Stimulated activated memory B cell treated with anti-CD40 and anti-IgM and Interleukin-4, amounts not matched to agents 10 μg/mL and 1 μg/mL and 100 μg/mL, for 72 hours (primary cell): Measurements from ENCODE around the gene ERCC5.

Experiments used
- ATAC-seq: fragments of 150-1000 bp; cut with Tn5 transposase; 2 replicates; pipeline ENCODE4 v1.10.0; 2021
- H3K27ac Mint-ChIP-seq: one replicate; pipeline ENCODE4 v1.8.0; 2022; ENCODE audit warnings: mild to moderate bottlenecking, mixed read lengths
- H3K27me3 Mint-ChIP-seq: one replicate; pipeline ENCODE4 v1.8.0; 2022; ENCODE audit warnings: mixed read lengths
- H3K36me3 Mint-ChIP-seq: one replicate; pipeline ENCODE4 v1.8.0; 2022; ENCODE audit warnings: mixed read lengths
- H3K4me1 Mint-ChIP-seq: one replicate; pipeline ENCODE4 v1.8.0; 2022; ENCODE audit warnings: mixed read lengths
- H3K4me3 Mint-ChIP-seq: one replicate; pipeline ENCODE4 v1.8.0; 2022; ENCODE audit warnings: mild to moderate bottlenecking, moderate library complexity, mixed read lengths
- H3K9me3 Mint-ChIP-seq: one replicate; pipeline ENCODE4 v1.8.0; 2022; ENCODE audit warnings: mixed read lengths

Gene ERCC5

GRCh38 chr13:102868366-102868936 is 22.6 kb downstream of the ERCC5 start:
- Mint-ChIP-seq H3K36me3 (peaks cover 51% of the 10 kb centered on the region), H3K27ac (no peak overlapping the region)

GRCh38 chr13:102869948-102870676 is 24.3 kb downstream of the ERCC5 start:
- no peaks in the 10 kb centered on the region for H3K27me3 Mint-ChIP-seq
- no peak for ATAC-seq

More at GRCh38 chr13:102868366-102868936, 22.6 kb downstream of the ERCC5 start:
- ATAC-seq, result no peak
- peaks cover 36% of the 10 kb centered on the region for H3K4me1 Mint-ChIP-seq
- H3K9me3 Mint-ChIP-seq, result no peaks in the 10 kb centered on the region
- H3K4me3 Mint-ChIP-seq, result no peak overlapping the region
- H3K27me3 Mint-ChIP-seq, result no peaks in the 10 kb centered on the region

GRCh38 chr13:102870677-102871415 is 25.0 kb downstream of the ERCC5 start:
- Mint-ChIP-seq H3K36me3 (peaks cover 43% of the 10 kb centered on the region), H3K4me1 (peaks cover 20% of the 10 kb centered on the region), H3K9me3 (no peaks in the 10 kb centered on the region), H3K27ac (peak overlapping the region; percentile 14), H3K27me3 (no peaks in the 10 kb centered on the region), H3K4me3 (no peak overlapping the region)
- ATAC-seq, result peak; percentile 54

More at GRCh38 chr13:102869948-102870676, 24.3 kb downstream of the ERCC5 start:
- H3K36me3 Mint-ChIP-seq, result peaks cover 43% of the 10 kb centered on the region
- H3K9me3 Mint-ChIP-seq, result no peaks in the 10 kb centered on the region
- H3K27ac Mint-ChIP-seq, result peak overlapping the region; percentile 14
- H3K4me3 Mint-ChIP-seq, result no peak overlapping the region
- H3K4me1 Mint-ChIP-seq, result peaks cover 27% of the 10 kb centered on the region

GRCh38 chr13:102872131-102872530 is 26.3 kb downstream of the ERCC5 start:
- Mint-ChIP-seq H3K4me3 (no peak overlapping the region), H3K36me3 (peaks cover 46% of the 10 kb centered on the region), H3K9me3 (no peaks in the 10 kb centered on the region), H3K4me1 (peaks cover 20% of the 10 kb centered on the region), H3K27me3 (no peaks in the 10 kb centered on the region), H3K27ac (peak overlapping the region; percentile 34)
- no peak for ATAC-seq

- peaks cover 20% of the 10 kb centered on the region for H3K4me1 Mint-ChIP-seq
- ATAC-seq, result no peak
- H3K9me3 Mint-ChIP-seq, result no peaks in the 10 kb centered on the region
- peaks cover 46% of the 10 kb centered on the region for H3K36me3 Mint-ChIP-seq
- peak overlapping the region; percentile 34 for H3K27ac Mint-ChIP-seq
- H3K4me3 Mint-ChIP-seq, result no peak overlapping the region
- no peaks in the 10 kb centered on the region for H3K27me3 Mint-ChIP-seq
These were observed 26.7 kb downstream of the ERCC5 start for GRCh38 chr13:102872531-102872930.

- Mint-ChIP-seq H3K27ac (no peak overlapping the region), H3K9me3 (no peaks in the 10 kb centered on the region), H3K36me3 (peaks cover 51% of the 10 kb centered on the region)
These were observed 27.8 kb downstream of the ERCC5 start for GRCh38 chr13:102873653-102874052.

GRCh38 chr13:102875256-102875655 is 29.4 kb downstream of the ERCC5 start:
- no peak for ATAC-seq
- Mint-ChIP-seq H3K27me3 (no peaks in the 10 kb centered on the region), H3K4me3 (no peak overlapping the region), H3K4me1 (peaks cover 14% of the 10 kb centered on the region), H3K27ac (no peak overlapping the region), H3K36me3 (peaks cover 52% of the 10 kb centered on the region), H3K9me3 (no peaks in the 10 kb centered on the region)

More at GRCh38 chr13:102873653-102874052, 27.8 kb downstream of the ERCC5 start:
- Mint-ChIP-seq H3K27me3 (no peaks in the 10 kb centered on the region), H3K4me3 (no peak overlapping the region), H3K4me1 (peaks cover 20% of the 10 kb centered on the region)
- peak; percentile 86 for ATAC-seq

- Mint-ChIP-seq H3K27me3 (no peaks in the 10 kb centered on the region), H3K9me3 (no peaks in the 10 kb centered on the region), H3K4me3 (no peak overlapping the region), H3K27ac (no peak overlapping the region), H3K36me3 (peaks cover 49% of the 10 kb centered on the region), H3K4me1 (peaks cover 4% of the 10 kb centered on the region)
- no peak for ATAC-seq
These were observed 31.5 kb downstream of the ERCC5 start for GRCh38 chr13:102877303-102877702.

- Mint-ChIP-seq H3K9me3 (no peaks in the 10 kb centered on the region), H3K4me1 (no peaks in the 10 kb centered on the region), H3K4me3 (no peak overlapping the region), H3K27me3 (no peaks in the 10 kb centered on the region), H3K36me3 (peaks cover 49% of the 10 kb centered on the region), H3K27ac (no peak overlapping the region)
- no peak for ATAC-seq
These were observed 32.6 kb downstream of the ERCC5 start for GRCh38 chr13:102878481-102878880.

- no peak overlapping the region for H3K4me3 Mint-ChIP-seq
- H3K36me3 Mint-ChIP-seq, result peaks cover 50% of the 10 kb centered on the region
- H3K27me3 Mint-ChIP-seq, result no peaks in the 10 kb centered on the region
- no peak overlapping the region for H3K27ac Mint-ChIP-seq
- ATAC-seq, result no peak
- H3K9me3 Mint-ChIP-seq, result no peaks in the 10 kb centered on the region
- no peaks in the 10 kb centered on the region for H3K4me1 Mint-ChIP-seq
These were observed 34.1 kb downstream of the ERCC5 start for GRCh38 chr13:102879793-102880499.

GRCh38 chr13:102881819-102882686 is 36.2 kb downstream of the ERCC5 start:
- Mint-ChIP-seq H3K36me3 (peaks cover 31% of the 10 kb centered on the region), H3K4me3 (no peak overlapping the region), H3K27me3 (no peaks in the 10 kb centered on the region), H3K9me3 (no peaks in the 10 kb centered on the region), H3K27ac (no peak overlapping the region), H3K4me1 (no peaks in the 10 kb centered on the region)
- no peak for ATAC-seq

GRCh38 chr13:102892503-102892902 is 46.7 kb downstream of the ERCC5 start:
- H3K36me3 Mint-ChIP-seq, result no peaks in the 10 kb centered on the region
- ATAC-seq, result no peak
- no peaks in the 10 kb centered on the region for H3K4me1 Mint-ChIP-seq
- H3K27ac Mint-ChIP-seq, result peak overlapping the region; percentile 22
- H3K4me3 Mint-ChIP-seq, result no peak overlapping the region
- no peaks in the 10 kb centered on the region for H3K27me3 Mint-ChIP-seq
- no peaks in the 10 kb centered on the region for H3K9me3 Mint-ChIP-seq

- H3K4me3 Mint-ChIP-seq, result no peak overlapping the region
- peaks cover 2% of the 10 kb centered on the region for H3K27me3 Mint-ChIP-seq
- no peak for ATAC-seq
- no peaks in the 10 kb centered on the region for H3K9me3 Mint-ChIP-seq
- H3K36me3 Mint-ChIP-seq, result no peaks in the 10 kb centered on the region
- H3K27ac Mint-ChIP-seq, result no peak overlapping the region
- H3K4me1 Mint-ChIP-seq, result no peaks in the 10 kb centered on the region
These were observed 51.7 kb downstream of the ERCC5 start for GRCh38 chr13:102897371-102898138.

- Mint-ChIP-seq H3K27me3 (peaks cover 24% of the 10 kb centered on the region), H3K9me3 (no peaks in the 10 kb centered on the region), H3K4me3 (no peak overlapping the region), H3K36me3 (no peaks in the 10 kb centered on the region), H3K27ac (no peak overlapping the region), H3K4me1 (no peaks in the 10 kb centered on the region)
- no peak for ATAC-seq
These were observed 54.4 kb downstream of the ERCC5 start for GRCh38 chr13:102900193-102900608.
